NCI-H146 treated with DMSO at 0.1 percent for 48 hours (cell line): ENCODE measurements around the gene CCDC87.
A peak's percentile ranks its signal among the peaks of the same experiment; 100 is the strongest.

ENCODE experiments used
- DNase-seq: peaks from one replicate; lab custom pipeline; 2025; ENCODE audit not compliant: unreplicated experiment; lab: John Stamatoyannopoulos, UW

The CCDC87 gene

DNA sequence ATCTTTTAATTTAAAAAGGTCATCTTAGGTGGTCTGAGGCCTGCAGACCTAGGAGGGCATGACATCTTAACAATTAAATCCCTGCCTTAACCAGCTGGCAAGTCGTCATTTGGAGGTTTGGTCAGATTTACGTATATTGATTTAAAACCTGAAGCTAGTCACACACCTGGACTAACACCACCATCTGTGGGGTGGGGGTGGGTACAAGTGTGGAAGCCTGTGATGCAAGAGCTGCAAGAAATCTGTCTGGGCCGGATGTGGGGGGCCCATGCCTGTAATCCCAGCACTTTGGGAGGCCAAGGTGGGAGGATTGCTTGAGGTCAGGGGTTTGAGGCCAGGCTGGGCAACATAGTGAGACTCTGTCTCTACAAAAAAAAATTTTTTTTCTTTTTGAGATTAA, 11.6 kb downstream of the CCDC87 start:
- no peak for DNase-seq

DNA sequence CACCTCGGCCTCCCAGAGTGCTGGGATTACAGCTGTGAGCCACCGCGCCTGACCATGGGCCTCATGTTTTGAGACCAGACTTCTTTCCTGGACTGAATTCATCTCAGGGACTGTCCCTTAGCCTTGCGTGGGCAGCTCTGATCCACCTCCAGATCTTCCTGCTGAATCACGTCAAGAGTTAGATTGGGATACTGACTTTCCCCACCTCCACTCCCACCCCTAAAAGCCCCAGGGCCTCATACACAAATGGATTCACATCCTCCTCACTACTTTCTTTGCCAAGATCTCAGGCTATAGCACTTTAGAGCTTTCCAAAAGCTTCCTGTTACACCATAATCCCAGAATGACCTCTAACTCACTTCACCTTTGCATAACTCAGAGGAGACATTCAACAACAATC, 12.1 kb downstream of the CCDC87 start:
- DNase-seq: no peak

DNA sequence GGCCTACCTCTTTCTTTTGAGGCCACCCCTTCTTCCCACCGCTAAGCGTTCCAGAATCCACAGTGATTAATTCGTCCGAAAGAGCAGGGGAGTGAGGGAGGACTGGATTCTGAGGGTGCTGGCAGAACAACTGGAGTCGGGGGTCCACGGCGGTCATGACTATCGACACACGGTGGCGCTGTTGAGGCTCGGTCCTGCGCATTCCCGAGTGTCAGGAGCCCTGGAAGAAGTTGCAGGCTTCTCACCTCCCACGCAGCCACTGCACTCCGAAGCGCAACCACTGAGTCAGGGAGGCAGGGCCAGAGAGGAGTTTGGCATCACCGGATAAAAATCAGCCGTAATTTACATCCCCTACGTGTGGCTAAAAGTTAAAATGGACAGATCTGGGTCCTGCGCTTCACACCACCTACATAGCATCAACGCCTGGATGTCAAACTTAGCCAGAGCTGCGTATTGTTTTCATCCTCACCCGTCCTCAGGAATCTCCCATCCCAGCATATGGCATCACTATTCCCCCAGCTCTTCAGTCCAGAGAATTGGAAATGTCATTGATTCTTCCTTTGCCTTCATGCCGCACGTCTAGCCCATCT, 13.8 kb downstream of the CCDC87 start:
- DNase-seq: peak; percentile 32

DNA sequence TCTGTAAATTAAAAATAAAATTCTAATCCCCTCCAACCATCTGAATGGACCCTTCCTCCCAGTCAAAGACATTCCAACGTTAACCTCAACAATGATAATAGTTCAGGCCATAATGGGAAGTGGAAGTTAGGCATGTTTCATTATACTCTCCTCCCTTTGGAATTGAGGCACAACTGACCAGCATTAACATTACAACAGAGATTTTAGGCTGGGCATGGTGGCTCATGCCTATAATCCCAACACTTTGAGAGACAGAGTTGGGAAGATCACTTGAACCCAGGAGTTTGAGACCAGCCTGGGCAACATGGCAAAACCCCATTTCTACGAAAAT, 22.0 kb downstream of the CCDC87 start:
- DNase-seq: no peak

DNA sequence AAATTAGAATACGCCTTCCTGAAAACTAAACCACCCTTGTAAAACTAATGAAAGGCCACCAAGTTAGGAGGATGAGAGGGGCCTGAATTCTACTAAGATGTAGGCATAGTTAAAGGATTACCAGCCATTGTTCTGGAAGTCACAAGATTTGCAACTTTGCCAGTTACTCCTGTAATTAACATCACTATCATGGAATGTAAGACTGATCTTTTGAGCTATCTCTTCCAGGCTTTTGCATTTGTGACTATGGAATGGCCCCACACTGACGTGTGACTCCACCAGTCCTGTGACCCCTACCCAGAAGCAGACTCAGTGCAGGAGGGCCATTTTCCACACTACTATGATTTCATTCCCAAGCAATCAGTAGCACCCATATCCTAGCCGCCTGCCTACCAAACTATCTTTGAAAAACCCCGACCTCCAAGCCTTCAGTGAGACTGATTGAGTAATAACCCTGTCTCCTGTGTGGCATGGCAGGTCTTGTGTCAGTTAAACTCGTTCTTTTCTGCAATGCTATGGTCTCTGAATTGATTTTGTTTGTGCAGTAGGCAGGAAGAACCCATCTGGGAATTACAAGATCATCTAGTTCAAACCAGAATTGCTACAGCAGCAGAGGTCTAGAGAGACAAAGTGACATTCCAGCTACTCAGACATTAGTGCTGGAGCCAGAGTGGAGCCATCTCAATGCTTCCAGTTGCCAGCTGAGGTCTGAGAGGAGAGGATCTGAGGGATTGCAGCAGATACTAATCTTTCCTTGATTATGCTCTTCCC, 22.6 kb downstream of the CCDC87 start:
- DNase-seq: no peak

DNA sequence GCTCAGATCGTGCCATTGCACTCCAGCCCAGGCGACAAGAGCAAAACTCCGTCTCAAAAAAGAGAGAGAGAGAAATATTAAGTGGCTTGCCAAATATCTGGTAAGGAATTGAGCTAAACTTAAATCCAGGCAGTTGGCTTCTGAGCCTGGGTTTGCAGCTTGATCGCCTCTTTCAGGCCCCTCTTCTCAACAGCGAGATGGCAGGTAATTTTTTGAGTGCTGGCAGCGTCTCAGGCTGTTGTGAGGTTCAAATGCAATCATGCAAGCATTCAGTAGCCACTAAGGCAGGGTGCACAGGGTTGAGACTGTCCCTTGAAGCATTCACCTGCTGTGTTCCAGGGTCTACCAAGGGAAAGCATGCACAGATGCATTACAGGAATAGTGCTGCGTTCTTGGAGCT, 23.8 kb downstream of the CCDC87 start:
- DNase-seq: no peak

DNA sequence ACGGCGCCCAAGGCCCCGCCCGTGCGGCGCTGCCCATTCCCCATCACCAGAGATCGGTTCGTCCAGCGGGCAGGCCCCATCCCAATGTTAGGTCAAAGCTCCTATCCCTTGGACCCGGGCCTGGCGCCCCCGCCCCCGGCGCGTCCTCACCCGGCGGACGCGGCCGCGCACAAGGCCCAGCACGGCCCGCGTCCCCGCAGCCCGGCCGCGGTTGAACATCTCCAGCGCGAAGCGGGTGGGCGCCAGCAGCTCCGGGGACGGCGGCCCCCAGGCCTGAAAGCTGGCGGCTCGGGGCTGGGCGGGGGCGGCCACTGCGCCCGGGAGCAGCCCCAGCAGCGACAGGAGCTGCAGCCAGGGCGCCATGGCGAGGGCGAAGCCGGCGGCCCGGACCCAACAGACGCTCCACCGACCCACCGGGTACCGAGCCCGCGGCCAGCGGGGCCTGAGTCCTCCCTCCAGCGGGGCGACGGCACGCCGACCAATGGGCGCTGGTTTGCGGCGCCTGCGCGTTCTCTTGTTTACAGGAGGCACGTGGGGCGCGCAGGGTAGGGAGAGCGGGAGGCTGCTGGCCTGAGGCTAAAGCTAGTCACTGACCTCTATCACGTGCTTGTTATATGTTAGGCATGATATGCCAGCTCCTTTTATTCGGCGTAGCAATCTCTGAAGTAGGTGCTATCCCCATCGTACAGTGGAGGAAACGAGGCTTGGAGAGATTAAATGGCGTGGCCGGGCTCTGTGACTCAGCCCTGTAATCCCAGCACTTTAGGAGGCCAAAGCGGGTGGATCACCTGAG, 24.5 kb downstream of the CCDC87 start, which contains the start of gene CTSF:
TSS of gene CTSF (minus strand) at position 483 of the 793 bp plus-strand sequence. CDS start at position 363, 120 bp downstream.
- peak; percentile 15 for DNase-seq

DNA sequence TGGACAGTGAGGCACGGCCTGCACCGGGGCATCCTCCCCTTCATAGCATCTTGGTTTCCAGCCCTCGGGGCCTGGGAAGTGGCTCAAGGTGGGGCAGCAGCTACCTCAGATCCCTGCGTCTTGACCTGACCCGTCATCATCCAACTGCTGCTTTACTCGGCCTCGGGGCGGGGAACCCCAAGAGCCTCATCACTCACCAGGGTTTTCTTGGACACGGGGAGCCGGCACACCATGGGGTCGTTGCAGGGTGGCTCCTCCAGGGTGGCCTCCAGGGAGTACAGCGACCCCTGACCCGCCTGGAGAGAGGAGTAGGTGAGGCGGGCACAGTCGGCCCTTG, 25.1 kb downstream of the CCDC87 start:
- no peak for DNase-seq

DNA sequence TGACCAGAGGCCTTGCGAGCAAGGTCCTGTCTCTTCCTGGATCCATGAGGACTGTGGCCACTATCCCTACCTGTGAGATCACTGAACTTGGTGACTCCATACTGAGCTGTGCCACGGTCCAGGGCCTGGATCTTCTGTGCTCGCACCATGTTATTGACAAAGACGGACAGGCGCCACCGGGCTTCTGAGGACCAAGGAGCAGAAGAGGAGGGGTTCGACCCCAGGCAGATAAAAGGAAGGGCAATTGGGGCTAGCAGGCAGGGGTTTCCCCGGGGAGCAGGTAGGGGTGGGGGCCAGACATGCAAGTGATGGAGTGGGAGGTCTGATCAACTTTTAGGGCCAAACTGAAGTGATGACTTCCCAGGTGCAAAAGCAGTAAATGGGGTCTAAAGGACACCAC, 26.6 kb downstream of the CCDC87 start:
- no peak for DNase-seq

DNA sequence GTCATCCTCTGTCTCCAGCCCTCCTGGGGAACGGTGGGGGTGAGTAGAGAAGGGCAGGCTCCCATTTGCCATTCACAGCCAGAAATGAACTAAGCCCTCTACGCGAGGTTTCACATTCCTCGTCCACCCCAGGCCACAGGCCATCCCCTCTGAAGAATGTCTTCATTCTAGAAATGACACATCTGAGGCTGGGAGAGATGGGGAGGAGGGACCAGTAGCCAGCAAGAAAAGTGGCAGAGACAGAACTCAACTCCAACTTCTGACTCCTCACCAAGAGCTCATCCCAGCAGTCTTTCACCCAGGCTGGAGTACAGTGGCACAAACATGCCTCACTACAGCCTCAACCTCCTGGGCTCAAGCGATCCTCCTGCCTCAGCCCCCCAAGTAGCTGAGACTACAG, 27.9 kb downstream of the CCDC87 start:
- no peak for DNase-seq

DNA sequence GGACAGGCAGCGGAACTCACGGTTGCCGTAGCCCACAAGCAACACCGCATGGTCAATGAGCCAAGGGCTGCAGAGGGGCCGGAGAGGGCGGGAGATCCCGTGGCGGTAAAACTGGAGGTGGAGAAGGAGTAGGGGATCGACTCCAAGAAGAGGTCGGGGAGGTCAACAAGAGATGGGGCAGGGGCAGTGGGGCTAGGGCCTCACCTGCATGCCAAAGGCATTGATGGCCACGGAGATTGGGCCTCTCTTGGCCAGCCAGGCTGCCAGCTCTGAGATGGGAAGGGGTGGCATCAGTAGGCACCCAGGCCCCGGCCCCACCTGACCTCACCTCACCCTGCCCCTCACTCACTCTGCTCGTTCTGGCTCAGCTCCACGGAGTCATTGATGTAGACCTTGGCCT, 28.3 kb downstream of the CCDC87 start:
- DNase-seq: no peak

DNA sequence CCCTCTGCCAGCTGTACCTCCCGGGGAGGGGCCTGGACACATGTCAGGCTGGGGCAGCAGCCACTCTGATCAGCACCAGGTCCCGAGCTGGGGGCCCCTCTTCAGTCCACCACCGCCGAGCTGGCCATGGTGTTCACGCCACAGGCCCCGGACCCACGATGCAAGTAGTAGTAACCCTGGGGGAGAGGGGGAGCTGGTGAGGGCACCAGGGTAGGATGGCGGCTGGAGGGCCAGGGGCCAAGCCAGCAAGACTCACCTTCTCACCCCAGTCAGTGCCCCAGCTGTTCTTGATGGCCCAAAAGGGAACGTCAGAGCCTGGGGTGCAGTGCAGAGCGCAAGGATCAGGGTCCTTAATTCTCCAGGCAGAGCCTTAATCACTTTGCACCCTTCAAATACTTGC, 29.0 kb downstream of the CCDC87 start:
- DNase-seq: no peak

DNA sequence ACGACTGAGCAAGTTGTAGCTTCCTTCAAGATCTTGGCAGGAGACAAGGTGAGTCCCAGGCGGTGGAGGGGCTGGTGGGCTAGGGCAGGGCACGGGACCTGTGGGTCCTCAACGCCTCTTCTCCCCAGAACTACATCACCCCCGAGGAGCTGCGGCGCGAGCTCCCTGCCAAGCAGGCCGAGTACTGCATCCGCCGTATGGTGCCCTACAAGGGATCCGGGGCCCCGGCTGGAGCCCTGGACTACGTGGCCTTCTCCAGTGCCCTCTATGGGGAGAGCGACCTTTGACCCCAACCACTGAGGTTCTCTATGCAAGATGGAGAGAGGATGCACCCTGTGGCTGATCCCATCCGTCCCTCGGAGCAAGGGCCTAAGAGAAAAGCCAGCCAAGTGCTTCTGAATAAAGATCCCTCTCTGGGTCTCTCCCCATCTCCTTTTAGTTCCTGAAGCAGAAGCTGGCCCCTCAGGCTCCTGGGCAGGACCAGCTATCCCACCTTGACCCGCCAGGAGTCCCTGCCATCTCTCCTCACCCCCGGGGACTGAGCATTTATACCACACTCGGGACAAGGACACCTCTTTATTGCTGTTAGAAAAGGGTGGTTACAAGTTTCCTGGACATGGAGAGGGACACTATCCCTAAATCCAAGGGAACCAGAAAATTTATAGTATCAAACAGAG, 29.8 kb downstream of the CCDC87 start:
- DNase-seq: no peak

DNA sequence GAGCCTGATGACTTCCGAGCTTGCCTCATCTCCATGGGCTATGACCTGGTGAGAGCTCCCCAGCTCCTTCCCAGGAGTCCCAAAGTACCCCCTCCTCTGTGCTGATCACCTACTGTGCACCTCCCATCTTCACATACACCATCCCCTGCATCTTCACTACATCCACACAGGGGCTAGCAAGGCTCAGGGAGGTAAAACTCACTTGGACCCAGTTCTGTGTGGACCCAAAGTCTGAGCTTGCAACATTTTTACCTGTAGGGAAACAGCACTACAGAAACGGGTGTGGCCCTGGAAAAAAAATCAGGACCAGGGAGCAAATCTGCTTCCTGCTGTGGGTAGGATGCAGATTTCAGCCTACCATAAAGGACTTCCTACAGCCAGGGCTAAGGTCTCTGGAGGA, 30.6 kb downstream of the CCDC87 start:
- DNase-seq: no peak

DNA sequence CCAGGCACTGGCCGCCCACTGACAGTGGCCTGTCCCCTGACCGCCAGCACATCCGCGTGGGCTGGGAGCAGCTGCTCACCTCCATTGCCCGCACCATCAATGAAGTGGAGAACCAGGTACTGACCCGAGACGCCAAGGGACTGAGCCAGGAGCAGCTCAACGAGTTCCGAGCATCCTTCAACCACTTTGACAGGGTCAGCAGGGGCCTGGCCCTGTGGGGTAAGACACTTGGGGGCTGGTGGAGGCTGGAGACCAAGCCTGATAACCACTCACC, 31.0 kb downstream of the CCDC87 start:
- no peak for DNase-seq

DNA sequence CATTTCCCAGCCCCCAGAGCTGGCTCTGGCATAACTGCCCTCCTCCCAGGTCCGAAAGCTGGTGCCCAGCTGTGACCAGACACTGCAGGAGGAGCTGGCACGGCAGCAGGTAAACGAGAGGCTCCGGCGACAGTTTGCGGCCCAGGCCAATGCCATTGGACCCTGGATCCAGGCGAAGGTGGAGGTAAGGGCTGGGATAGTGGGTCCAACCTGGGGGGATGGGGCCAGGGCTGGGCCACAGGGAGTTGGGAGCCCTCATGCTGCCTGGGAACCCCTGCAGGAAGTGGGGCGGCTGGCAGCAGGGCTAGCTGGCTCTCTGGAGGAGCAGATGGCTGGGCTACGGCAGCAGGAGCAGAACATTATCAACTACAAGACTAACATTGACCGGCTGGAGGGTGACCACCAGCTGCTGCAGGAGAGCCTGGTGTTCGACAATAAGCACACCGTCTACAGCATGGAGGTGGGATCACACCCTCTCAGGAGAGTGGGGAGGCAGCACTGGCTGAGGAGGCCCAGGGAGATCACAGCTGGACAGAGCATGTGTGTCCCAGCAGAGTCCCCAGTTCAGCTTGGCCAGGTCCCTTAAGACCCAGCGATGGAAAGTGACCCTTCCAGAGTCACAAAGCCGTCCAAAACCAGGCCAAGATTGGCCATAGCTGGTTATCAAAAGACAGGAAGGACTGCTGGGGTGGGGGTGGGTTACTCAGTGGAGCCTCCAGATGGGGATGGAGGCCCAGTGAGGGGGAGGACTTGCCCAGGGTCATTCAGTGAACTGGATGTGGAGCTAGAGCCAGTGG, 31.5 kb downstream of the CCDC87 start:
- DNase-seq: no peak

DNA sequence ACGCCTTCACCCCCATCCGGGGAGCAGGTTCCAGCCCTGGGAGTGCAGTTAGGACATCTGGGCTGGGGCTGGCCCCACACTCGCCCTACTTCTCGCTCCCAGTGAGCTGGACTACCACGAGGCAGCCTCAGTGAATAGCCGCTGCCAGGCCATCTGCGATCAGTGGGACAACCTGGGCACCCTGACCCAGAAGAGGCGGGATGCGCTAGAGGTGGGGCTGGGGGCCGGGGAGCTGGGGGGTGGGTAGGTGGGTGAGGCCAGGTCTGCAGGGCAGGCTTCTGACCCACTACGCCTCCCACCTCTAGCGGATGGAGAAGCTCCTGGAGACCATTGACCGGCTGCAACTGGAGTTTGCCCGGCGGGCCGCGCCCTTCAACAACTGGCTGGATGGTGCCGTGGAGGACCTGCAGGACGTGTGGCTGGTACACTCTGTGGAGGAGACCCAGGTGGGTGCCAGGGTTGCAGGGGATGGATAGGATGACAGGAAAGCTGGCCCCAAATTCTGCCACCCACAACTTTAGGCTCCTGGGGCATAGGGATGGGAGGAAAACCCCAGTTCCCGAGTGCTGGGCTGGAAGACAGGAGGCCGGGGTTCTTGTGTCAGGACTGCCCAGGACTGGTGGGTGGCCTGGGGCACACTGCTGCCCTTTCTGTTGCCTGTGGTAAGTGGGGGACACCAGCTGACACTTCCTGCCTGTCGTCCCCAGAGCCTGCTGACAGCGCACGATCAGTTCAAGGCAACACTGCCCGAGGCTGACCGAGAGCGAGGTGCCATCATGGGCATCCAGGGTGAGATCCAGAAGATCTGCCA, 32.8 kb downstream of the CCDC87 start:
- DNase-seq: no peak

DNA sequence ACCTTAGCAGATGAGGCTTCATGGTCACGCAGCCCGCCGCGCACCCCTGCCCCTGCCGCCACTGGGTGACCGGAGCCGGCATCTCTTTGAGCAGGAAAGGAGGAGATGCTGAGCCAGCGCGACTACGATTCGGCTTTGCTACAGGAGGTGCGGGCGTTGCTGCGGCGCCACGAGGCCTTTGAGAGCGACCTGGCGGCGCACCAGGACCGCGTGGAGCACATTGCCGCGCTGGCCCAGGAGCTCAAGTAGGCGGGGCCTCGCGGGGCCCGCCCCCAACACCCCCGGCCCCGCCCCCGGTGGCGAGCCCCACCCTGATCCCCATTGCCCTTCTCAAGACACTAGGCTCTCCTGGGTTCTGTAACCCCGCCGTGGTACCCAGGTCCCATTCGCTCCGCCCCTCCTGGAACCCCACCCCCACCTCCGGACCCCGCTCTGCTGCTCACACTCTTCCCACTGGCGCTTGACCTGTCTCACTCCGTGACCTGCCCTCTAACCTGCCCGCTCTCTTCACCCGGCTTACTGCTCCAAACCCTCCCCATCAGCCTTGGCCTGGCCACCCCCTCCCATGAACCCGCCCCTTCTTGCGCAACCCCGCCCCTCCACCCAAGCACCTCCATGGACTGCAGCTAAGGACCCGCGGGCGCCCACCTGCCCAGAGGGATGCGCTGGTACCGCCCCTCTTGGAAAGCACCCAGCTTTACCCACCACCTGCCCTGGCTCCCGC, 33.6 kb downstream of the CCDC87 start:
- no peak for DNase-seq

DNA sequence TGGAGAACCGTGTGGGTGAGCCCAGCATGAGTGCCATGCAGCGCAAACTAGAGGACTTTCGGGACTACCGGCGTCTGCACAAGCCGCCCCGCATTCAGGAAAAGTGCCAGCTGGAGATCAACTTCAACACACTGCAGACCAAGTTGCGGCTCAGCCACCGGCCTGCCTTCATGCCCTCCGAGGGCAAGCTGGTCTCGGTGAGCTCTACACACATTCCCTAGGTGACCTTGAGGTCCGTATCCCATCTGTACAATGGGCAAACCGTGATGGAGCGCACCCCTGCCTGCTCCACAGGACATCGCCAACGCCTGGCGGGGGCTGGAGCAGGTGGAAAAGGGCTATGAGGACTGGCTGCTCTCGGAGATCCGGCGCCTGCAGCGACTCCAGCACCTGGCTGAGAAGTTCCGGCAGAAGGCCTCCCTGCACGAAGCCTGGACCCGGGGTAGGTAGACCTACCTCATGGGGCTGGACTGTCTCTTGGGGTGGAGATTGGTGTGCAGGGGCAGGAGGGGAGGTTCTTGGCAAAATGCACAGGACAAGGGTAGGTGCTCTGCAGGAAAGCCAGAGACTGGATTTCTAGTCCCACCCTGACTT, 35.0 kb downstream of the CCDC87 start:
- no peak for DNase-seq
